Skeletal muscle satellite cell (primary cell): ENCODE data around the gene DNMT1.

Experiments used
- H3K27me3 ChIP-seq: 2 replicates; pipeline ENCODE4 v1.7.0; 2013; ENCODE audit warnings: low read length; ENCODE audit not compliant: control insufficient read depth, insufficient read depth
- H3K36me3 ChIP-seq: 2 replicates; pipeline ENCODE4 v1.7.0; 2013; ENCODE audit warnings: mild to moderate bottlenecking, control low read depth, low read length; ENCODE audit not compliant: insufficient read depth
- H3K4me1 ChIP-seq: 2 replicates; pipeline ENCODE4 v1.7.0; 2013; ENCODE audit warnings: low read length; ENCODE audit not compliant: control insufficient read depth, insufficient read depth
- H3K4me2 ChIP-seq: 2 replicates; pipeline ENCODE4 v1.7.0; 2013; ENCODE audit warnings: mild to moderate bottlenecking, low read length
- H3K4me3 ChIP-seq: 2 replicates; pipeline ENCODE4 v1.7.0; 2013; ENCODE audit warnings: low read length
- H3K9ac ChIP-seq: 2 replicates; pipeline ENCODE4 v1.7.0; 2013; ENCODE audit warnings: mild to moderate bottlenecking, low read depth, low read length, moderate library complexity
- H3K9me3 ChIP-seq: replicated peaks from 2 replicates; pipeline ENCODE4 v1.7.0; 2013; ENCODE audit warnings: mild to moderate bottlenecking, control low read depth, low read length

Gene DNMT1

GRCh38 chr19:10120538-10121189 is 74.1 kb downstream of the DNMT1 start:
- no peaks in the 10 kb centered on the region for H3K27me3 ChIP-seq
- H3K36me3 ChIP-seq = peaks cover 29% of the 10 kb centered on the region
- peak overlapping the region; percentile 69 for H3K4me2 ChIP-seq
- H3K4me3 ChIP-seq = peak overlapping the region; percentile 51
- peak overlapping the region; percentile 61 for H3K9ac ChIP-seq
- H3K9me3 ChIP-seq = no peaks in the 10 kb centered on the region
- H3K4me1 ChIP-seq = peaks cover 32% of the 10 kb centered on the region

- H3K4me2 ChIP-seq = peak overlapping the region; percentile 96
- H3K4me1 ChIP-seq = peaks cover 32% of the 10 kb centered on the region
- H3K27me3 ChIP-seq = no peaks in the 10 kb centered on the region
- H3K4me3 ChIP-seq = peak overlapping the region; percentile 80
- H3K9ac ChIP-seq = peak overlapping the region; percentile 97
- peaks cover 46% of the 10 kb centered on the region for H3K36me3 ChIP-seq
- H3K9me3 ChIP-seq = no peaks in the 10 kb centered on the region
Observed at GRCh38 chr19:10118960-10119359, 75.8 kb downstream of the DNMT1 start.

- Histone ChIP-seq H3K9ac (no peak overlapping the region), H3K4me2 (no peak overlapping the region), H3K4me1 (peaks cover 26% of the 10 kb centered on the region), H3K9me3 (no peaks in the 10 kb centered on the region), H3K4me3 (no peak overlapping the region), H3K36me3 (peaks cover 48% of the 10 kb centered on the region), H3K27me3 (no peaks in the 10 kb centered on the region)
Observed at GRCh38 chr19:10116866-10117616, 77.7 kb downstream of the DNMT1 start.

GRCh38 chr19:10116085-10116865 is 78.5 kb downstream of the DNMT1 start:
- Histone ChIP-seq H3K4me2 (no peak overlapping the region), H3K9me3 (no peaks in the 10 kb centered on the region), H3K4me1 (peaks cover 18% of the 10 kb centered on the region), H3K4me3 (no peak overlapping the region), H3K27me3 (no peaks in the 10 kb centered on the region), H3K36me3 (peaks cover 52% of the 10 kb centered on the region), H3K9ac (no peak overlapping the region)

- Histone ChIP-seq H3K4me1 (peaks cover 13% of the 10 kb centered on the region), H3K27me3 (no peaks in the 10 kb centered on the region), H3K4me3 (no peak overlapping the region), H3K36me3 (peaks cover 59% of the 10 kb centered on the region), H3K4me2 (no peak overlapping the region), H3K9me3 (no peaks in the 10 kb centered on the region), H3K9ac (no peak overlapping the region)
Observed at GRCh38 chr19:10115392-10116084, 79.2 kb downstream of the DNMT1 start.

GRCh38 chr19:10114651-10115391 is 79.9 kb downstream of the DNMT1 start:
- H3K4me2 ChIP-seq = no peak overlapping the region
- peaks cover 66% of the 10 kb centered on the region for H3K36me3 ChIP-seq
- H3K9me3 ChIP-seq = no peaks in the 10 kb centered on the region
- no peak overlapping the region for H3K9ac ChIP-seq
- no peak overlapping the region for H3K4me3 ChIP-seq
- H3K27me3 ChIP-seq = no peaks in the 10 kb centered on the region
- peaks cover 7% of the 10 kb centered on the region for H3K4me1 ChIP-seq

GRCh38 chr19:10113964-10114650 is 80.6 kb downstream of the DNMT1 start:
- Histone ChIP-seq H3K36me3 (peaks cover 74% of the 10 kb centered on the region), H3K4me2 (no peak overlapping the region)

GRCh38 chr19:10113592-10113963 is 81.2 kb downstream of the DNMT1 start:
- Histone ChIP-seq H3K4me2 (no peak overlapping the region), H3K4me1 (peaks cover 2% of the 10 kb centered on the region), H3K9ac (no peak overlapping the region), H3K9me3 (no peaks in the 10 kb centered on the region), H3K27me3 (no peaks in the 10 kb centered on the region), H3K36me3 (peaks cover 75% of the 10 kb centered on the region), H3K4me3 (no peak overlapping the region)

More at GRCh38 chr19:10113964-10114650, 80.6 kb downstream of the DNMT1 start:
- Histone ChIP-seq H3K9ac (no peak overlapping the region), H3K4me1 (peaks cover 7% of the 10 kb centered on the region), H3K9me3 (no peaks in the 10 kb centered on the region), H3K27me3 (no peaks in the 10 kb centered on the region), H3K4me3 (no peak overlapping the region)

- H3K36me3 ChIP-seq = peaks cover 75% of the 10 kb centered on the region
- H3K4me2 ChIP-seq = no peak overlapping the region
- no peak overlapping the region for H3K9ac ChIP-seq
- H3K4me3 ChIP-seq = no peak overlapping the region
- H3K27me3 ChIP-seq = no peaks in the 10 kb centered on the region
- H3K4me1 ChIP-seq = no peaks in the 10 kb centered on the region
- no peaks in the 10 kb centered on the region for H3K9me3 ChIP-seq
Observed at GRCh38 chr19:10112895-10113591, 81.7 kb downstream of the DNMT1 start.
